Right kidney (tissue), 1 donor: ENCODE results near the gene NCBP3.
"Not testable (repeated sequence)": the region's sequence is repeated elsewhere in the genome, so short reads cannot be mapped to it uniquely, and the experiment has no call there.

Source experiments
- DNase-seq: peaks from one replicate; pipeline ENCODE4 v3.0.0-alpha.2; 2016

Gene NCBP3

DNA sequence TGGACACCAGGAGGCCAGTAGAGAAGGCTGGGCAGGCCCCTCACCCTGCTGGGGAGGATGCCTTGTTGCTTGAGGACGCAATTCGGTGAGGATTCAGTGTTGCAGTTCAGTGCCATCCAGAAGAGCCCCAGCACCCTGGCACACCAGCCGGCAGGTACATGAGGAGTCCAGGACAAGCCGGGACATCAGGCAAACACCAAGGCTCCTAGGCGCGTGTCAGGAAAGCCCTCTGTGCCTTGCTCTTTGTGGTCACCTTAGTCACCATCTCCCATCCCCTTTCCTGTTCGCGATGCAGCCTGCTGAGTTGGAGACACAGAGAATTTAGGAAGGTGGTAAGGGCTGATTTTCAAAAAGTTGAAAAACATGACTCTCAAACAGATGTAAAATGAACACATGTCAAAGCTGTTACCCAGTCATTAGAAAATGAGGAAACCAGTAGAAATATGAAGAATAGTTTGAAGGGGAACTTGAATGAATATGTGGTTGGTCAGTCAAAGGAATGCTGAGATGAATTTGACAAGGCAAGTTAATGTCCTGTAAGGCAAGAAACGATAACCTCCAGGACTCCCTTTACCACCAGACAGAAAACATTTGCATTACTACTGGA is 2.3 kb upstream of the NCBP3 start:
- no peak for DNase-seq

DNA sequence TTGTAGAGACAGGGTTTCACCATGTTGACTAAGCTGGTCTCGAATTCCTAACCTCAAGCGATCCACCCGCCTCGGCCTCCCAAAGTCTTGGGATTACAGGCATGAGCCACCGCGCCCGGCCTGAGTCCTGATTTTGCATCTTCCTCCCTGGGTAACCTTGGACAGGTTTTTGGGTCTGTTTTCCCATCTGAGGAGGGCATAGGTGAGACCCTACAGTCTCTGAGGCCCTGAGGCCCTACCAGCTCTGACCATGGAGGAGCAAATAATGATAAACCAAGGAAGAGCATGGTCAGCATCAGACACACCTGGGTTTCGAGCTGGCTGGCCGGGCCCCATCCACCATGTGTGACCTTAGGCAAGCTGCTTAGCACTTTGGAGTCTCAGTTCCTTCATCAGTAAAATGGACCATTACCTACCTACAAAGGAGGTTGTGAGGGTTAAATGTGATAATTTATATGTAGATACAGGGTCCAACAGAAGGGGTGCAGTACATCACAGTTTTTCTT is 1.2 kb upstream of the NCBP3 start:
- DNase-seq, result no peak

DNA sequence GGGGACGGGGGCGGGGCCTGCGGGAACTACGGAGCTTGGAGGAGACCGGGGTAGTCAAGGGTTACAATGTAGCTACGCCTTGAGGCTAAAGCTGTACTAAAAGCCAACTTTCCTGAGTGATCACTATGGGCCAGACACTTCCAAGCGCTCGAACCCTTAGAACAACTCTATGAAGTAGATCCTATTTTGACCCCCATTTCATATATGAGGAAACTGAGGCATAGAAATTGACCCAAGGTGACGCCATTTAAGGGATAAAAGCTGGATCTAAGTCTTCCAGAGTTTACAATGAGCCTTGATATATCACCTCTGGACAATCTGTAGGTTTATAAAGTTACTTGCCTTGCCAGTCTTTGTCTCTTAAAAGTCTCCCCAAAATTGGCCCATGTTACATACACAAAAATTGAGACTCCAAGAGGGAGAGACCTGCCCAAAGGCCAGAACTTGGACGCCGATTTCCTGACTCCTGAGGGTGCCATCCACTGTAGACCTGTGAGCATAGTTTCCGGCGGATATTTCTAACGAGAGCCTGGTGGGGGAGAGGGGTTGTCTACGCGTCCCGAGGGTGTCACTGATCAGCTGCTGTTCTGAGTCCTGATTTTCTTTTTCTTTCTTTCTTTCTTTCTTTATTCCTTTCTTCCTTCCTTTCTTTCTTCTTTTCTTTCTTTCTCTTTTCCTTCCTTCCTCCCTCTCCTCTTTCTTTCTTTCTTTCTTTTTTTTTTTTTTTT is 555 bp upstream of the NCBP3 start:
- DNase-seq, result no peak

DNA sequence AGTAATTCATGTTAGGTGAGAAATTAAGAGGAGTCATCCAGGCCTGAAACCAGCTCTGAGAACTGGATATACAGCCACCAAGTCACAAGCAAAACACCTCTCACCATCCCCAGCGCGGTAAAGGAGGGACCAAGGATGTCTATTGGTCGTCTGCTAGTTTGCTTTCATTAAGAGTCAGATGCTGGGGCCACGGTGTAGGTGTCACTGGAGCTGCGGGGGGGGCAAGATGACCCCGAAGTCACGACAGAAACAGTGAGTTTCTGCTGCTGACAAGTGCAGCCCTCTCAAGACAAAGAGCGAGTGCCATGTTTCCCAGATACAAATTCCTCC is 790 bp downstream of the NCBP3 start:
- no peak for DNase-seq

DNA sequence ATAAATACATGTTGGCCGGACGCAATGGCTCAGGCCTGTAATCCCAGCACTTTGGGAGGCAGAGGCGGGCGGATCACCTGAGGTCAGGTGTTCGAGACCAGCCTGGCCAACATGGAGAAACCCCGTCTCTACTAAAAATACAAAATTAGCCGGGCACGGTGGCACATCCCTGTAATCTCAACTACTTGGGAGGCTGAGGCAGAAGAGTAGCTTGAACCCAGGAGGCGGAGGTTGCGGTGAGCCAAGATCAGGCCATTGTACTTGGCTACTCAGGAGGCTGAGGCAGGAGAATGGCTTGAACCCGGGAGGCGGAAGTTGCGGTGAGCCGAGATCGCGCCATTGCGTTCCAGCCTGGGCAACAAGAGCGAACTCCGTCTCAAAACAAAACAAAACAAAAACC is 1.5 kb downstream of the NCBP3 start:
- not testable (repeated sequence) for DNase-seq

DNA sequence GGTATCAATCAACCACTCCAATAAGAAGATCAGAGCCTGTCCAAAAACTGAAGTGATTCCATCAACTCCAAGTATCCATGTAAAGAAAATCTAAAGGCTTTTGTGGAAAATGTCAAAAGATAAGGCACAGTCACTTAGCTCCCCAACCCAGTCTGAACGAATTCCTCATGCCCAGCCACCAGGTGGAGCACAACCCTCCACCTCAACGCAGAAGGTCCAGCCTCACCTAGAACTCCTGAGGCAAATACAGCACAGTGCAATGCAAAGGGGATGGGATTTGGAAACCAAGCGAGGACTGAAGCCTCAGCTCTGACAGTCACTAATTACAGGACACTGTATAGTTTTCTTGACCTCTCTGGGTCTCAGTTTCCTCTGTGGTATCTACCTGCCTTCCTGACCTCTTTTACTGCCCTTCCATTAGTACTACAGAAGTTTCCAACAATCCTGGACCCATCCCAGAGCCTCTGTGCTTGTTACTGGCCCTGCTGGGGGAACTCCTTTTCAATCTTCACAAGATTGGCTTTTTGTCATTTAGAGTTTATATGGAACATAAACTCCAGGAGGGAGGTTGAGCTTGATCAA is 2.0 kb downstream of the NCBP3 start:
- no peak for DNase-seq

DNA sequence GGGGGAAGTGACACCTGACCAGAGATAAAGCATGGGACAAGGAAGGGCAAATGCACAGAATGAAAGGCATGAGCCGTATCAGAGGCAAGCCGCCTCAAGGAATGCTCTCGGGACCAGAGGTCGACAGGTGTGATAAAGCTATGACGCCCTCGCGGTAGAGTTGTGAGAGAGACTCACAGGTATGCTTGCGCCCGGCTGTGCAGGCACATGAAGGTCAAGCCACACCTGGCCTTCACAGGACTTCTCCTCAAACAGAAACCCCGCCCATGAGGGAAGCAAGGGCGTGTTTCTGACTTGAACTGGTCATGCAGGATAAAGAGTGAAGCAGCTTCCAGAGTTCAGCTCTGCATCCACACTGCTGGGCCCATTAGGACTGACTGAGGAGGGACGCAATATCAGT is 7.8 kb downstream of the NCBP3 start:
- DNase-seq, result no peak

DNA sequence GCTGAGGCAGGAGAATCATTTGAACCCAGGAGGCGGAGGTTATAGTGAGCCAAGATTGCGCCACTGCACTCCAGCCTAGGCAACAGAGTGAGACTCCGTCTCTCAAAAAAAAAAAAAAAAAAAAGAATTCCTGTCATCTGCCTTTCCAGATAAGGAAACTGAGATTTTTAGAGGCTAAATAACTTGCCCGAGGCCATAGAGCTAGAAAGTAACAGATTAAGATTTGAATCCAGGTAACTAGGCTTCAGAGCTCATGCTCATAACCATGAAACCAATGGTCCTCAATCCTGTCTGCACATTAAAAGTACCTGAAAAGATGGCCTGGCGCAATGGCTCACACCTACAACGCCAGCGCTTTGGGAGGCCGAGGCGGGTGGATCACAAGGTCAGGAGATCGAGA is 9.5 kb downstream of the NCBP3 start:
- no peak for DNase-seq

DNA sequence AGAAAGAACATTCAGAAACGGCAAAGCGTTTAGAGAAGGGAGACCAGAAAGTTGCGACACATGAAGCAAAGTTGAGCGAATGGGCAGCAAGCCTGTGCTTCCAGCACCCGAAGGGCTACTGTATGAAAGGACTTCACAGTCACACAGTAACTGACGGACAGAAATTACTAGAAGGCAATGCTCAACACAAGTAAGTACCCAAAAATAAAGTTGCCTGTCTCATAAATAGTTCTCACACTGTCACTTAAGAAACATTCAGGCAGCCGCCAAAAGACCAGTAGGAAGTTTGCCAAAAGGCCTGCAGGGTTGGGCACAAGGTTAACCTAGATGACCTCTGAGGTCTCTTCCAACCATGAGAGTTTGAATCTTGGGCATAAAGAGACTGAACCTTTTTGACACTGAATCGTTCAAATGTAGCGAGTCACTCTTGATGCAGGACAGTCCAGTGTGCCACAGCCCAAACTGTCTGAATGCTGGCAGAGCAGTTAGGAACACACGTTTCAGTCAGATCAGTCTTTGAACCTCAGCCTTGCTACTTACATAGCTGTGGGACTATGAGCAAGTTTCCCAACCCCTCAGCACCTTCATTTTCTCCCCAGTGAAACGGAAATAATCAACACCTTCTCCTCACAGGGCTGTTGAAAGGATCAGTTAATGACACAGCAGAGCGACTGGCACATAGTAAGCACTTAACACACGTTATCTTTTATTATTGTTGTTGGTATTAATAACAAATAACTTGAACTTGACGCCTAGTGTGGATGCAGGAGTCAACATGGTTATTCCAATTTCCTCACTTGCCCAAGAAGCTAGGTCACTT is 10.4 kb downstream of the NCBP3 start:
- DNase-seq, result no peak

DNA sequence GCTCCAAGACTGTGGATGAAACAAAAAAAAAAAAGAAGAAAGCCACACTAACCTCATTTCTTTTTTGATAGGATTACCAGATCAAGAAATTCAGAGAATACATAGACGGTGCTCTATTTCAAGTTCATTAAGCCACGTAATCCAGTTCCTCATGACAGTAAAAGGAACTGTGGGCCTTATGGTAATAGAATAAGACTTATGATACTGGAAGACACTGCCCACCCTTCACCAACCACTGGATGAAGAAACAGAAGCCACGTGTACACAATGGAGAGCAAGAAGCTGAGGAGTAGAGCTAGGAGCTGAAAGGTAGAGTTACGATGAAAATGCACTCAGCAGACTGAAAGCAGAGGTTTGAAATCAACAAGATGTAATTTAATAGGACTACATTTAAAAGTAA is 11.2 kb downstream of the NCBP3 start:
- DNase-seq, result no peak

DNA sequence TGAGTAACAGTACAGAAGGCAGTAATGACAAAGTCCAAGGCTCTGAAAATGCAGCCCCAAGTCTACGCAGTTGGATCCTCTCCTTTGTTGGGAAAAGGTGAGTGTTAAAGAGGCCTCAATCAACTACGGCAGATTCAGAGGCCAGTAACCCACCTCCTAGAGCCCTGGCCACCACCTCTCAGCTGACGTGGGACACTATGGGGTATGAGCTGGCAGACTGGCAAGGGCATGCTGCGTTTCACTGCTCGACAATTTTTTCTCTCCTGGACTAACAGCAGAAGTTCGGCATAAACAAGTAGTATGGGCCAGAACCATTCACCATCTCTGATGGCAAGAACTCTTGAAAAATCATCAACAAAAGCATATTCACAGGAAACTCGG is 17.2 kb downstream of the NCBP3 start:
- no peak for DNase-seq

DNA sequence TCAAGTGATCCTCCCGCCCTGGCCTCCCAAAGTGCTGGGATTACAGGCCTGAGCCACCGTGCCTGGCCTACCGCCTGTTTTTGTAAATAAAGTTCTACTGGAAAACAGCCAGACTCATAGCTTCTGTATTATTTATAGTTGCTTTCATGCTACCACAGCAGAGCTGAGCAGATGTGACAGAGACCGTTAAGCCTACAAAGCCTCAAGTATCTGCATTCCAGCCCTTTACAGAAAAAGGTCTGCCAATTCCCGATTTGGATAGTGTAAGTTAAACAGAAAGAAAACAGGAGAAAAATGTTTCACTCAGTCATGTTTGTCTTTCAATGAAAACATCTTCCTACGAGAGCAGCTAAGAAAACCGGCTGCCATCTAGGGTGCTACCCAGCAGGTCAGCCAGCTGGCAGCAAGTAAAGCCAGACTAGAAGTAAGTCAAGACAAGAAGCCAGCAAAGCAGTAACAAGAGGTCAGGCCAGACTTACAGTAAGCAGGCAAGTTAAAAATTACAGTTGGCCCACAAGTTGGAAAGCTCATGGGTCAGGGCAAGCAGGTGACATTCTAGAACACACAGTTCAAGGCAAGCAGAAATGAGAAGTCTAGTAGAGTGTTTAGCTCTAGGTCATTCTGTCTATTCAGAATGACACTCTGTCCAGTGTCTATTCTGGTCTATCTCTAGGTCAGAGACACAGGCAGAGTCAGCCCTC is 17.7 kb downstream of the NCBP3 start:
- DNase-seq, result no peak

DNA sequence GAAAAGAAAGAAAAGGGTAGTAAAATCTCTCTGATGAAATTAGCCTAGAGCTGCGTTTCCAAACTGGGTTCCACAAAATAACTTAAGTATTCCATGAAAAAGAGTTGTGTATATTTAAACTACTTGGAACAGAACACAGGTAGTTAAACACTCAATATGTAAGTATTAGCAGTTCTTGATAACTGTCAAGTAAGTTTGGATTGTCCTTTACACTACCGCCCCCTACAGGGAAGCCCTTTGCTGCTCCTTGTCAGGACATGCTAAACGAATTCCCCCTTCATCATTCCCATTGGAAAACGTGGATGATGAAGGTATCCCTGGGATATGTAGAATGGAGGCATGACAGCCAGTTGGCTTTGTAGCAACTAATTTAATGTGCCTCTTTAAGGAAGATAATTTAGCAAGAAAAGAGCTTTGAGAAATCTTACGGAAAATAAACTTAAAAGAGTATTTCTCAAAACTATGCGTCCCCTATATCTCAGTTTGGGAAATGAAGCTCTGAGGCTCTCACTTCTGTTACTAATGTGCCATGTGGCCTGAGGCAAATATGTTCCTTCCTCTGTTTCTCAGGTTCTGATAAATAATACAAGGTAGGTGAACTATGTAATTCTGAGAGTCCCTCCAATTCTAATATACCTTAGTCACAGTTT is 18.8 kb downstream of the NCBP3 start:
- DNase-seq, result no peak

DNA sequence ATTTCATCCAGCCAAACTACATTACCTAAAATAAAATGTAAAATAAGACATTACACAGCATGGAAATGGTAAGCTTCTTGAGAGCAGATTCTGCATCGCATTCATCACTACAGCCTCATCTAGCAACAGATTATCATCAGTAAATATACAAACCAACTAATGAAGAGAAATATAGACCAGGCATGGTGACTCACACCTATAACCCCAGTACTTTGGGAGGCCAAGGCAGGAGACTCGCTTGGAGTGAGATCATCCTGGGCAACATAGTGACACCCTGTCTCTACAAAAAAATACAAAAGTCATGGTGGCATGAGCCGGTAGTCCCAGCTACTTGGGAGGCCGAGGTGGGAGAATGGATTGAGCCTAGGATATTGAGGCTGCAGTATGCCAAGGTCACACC is 19.9 kb downstream of the NCBP3 start:
- DNase-seq, result no peak

DNA sequence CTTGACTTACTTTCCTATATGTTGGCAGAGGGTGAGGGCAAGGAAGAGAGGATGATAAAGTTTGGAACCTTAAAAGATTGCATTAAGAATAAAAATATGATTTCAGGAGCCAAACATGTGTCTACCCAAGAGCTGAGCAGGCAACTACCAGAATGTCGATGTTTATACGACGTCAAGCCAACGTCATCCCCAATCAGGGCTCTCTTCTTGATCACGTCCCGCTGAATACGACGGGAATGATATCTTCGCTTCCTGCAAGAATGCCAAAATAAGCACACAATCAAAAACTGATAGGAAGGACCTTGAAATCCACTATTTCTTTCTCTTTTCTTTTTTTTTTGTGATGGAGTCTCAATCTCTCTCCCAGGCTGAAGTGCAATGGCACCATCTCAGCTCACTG is 24.9 kb downstream of the NCBP3 start:
- DNase-seq, result no peak

DNA sequence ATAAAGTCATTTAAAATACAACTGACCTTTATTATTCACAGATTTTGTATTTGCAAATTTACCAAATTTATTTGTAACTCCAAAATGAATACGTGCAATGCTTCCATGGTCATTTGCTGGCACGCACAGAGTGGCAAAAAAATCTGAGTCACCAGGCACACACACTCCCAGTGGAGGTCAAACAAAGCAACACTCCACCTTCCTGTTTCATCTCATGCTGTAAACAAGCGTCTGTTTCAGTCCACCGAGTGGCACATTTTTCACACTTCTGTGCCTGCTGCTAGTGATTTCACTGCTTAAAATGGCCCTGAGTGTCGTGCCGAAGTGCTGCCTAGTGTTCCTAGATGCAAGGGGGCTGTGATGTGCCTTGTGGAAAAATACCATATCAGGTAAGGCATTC is 27.3 kb downstream of the NCBP3 start:
- no peak for DNase-seq

DNA sequence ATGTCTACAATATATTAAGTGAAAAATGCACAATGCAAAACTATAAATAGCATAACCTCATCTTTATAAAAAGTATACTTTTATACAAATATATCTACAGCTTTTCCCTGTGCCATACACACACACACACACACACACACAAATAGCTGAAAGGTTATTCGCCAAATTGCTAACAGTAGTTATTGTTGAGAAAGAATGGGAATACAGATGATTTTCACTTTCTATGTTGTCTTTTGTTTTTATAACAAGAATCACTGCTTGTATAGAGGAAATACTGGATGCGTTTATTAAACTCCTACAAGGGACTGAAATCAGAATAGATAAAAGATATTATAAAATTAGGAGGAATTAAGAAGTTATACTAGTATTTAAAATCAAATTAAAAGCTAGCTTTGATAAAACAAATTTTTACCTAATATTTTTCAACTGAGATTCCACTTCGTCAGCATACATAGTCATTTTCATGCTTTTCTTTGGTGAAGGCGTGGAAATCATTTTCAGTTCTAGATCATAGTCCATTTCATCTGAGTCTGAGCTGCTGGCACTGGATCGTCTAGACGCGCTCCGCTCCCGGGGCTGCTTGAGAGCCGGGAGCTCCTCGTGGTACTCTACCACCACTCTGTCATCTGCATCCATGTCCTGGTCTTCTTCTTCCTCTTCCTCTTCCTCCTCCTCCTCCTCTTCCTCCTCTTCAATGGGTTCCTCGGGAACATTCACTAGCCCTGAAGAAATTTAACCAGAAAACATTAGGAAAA is 28.0 kb downstream of the NCBP3 start:
- DNase-seq, result no peak

DNA sequence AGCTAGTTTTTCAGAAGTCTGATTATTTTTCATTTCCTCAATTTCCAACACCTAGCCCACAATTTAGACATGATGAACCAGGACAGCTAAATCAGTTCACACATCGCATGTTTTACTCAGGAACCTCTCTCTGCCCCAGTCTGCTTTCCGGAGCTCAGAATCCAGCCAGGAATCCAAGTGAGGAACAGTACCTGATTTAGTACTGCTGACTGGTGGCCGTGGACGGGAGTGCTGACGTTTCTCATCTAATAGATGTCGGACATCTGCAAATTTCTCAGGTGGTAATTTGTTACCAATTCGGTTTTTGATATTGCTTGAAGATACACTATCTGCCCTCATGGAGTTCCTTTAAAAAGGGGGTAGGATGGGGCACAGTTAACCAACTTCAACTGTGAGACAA is 30.1 kb downstream of the NCBP3 start:
- no peak for DNase-seq

DNA sequence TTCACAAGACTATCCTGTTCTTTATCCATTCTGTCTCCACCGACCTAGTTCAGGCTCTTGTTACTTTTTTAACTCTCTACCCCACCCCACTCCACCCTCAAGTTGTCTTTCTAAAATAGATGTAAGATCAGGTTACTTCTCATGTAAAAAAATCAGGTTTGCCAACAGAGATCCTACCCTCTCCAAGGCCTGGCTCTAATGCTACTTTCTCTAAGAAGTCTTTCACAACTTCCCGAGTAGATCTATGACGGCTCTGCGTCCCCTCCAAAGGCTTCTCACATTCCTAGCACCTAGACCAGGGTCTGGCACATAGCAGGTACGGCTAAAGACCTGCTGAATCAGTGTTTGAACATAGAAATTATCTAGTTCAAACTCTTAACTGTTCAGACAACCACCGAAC is 30.9 kb downstream of the NCBP3 start:
- DNase-seq, result no peak

DNA sequence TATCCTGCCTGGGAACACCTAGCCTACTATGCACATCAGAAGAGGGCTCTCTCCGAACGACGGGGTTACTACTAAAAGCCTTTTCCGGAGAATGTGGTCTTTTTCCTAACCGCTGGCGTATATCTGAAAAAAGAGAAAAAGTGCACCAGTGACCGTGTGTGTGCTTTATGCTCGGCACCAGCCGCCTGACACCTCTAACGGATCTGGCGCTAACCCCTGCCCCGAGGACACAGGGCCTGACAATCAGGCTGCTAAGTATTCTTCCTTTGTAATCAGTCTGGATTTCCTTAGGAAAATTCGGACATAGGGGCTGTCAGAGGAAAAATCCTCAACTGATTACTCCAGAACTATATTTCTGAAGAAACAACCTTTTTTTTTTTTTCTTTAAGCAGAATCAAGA is 31.7 kb downstream of the NCBP3 start:
- DNase-seq, result no peak

DNA sequence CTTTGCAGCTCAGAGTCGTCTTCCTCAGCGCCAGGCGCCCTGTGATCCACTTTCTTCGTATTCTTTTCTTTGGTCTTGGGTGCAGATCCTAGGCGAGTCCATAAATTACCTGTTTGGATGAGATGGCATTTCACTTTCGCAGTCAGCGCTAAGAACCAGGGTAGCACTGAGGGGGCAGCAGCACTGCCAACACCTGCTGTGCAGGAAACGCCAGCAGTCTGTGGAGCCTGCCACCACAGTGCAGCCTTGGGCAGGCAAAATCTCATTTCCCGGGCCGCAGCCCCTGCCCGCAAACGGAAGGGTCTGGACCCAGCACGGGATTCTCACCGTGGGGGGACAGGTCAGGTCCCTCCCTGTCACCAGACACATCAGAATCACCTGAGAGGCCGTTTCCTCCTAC is 32.9 kb downstream of the NCBP3 start:
- DNase-seq, result no peak
